ENCODE results near the gene HAVCR2. TPM values are rescaled to one million over a fixed set of nuclear protein-coding genes. Genes with fewer than 3 reads are reported as not detected.
"Not testable (repeated sequence)": the region's sequence is repeated elsewhere in the genome, so short reads cannot be mapped to it uniquely, and the experiment has no call there.

Gene HAVCR2
- total RNA-seq, 1 experiment from 2014 or later, result 0.31 TPM

- H3K4me3 ChIP-seq (ENCODE audit: insufficient read depth, low read depth, low read length), result no peak overlapping the region
- no peaks in the 10 kb centered on the region for H3K27me3 ChIP-seq (ENCODE audit: control insufficient read depth, insufficient read depth, low read length)
- no peak for DNase-seq
- H3K36me3 ChIP-seq (replicated peaks; ENCODE audit: control insufficient read depth, insufficient read depth, low read length), result no peaks in the 10 kb centered on the region
These were observed 41.8 kb downstream of the HAVCR2 start for GRCh38 chr5:157067005-157067404.

DNA sequence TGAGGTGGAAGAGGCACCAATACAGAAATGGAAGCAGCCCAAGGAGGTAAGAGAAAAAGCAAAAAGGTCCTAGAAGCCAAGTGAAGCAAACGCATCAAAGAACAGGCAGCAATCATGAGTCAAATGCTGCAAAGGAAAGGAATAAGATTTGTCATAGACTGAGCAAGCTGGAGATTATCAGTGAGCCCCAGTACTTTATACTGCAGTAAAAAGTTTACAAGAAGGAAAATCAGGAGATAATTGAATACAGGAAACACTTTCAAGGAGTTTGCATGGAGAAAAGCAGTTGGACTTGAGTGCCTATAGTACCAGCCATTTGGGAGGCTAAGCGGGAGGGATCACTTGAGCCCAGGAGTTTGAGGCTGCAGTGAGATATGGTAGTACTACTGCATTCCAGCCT, 42.8 kb downstream of the HAVCR2 start:
- Histone ChIP-seq H3K4me3 (ENCODE audit: insufficient read depth, low read depth, low read length) (no peak overlapping the region), H3K27me3 (ENCODE audit: control insufficient read depth, insufficient read depth, low read length) (no peaks in the 10 kb centered on the region), H3K36me3 (replicated peaks; ENCODE audit: control insufficient read depth, insufficient read depth, low read length) (no peaks in the 10 kb centered on the region)
- no peak for DNase-seq

DNA sequence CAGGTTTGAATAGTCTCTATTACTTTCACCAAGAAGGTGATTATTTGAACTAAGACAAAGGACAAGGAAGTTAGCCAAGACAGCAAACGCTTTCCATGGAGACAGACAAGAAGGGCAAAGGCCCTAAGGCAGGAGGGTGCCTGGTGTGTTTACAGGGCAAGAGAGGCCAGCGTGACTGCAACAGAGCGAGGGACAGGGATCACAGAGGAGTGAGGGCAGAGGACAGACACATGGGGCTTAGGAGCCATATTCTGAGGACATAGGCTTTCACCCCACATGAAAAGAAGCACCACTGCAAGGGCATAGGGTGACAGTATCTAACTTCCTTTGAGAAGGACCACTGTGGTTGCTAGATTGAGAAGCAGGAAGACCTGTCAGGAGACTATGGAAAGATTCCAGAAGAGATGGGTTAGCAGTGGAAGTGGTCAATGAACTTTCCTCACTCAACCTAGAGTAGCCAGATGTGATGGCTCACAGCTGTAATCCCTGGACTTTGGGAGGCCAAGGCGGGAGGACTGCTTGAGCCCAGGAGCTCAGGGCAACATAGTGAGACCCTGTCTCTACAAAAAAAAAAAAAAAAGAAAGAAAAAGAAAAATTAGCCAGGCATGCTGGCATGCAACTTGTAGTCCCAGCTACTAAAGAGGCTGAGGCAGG, 44.9 kb downstream of the HAVCR2 start:
- Histone ChIP-seq H3K36me3 (replicated peaks; ENCODE audit: control insufficient read depth, insufficient read depth, low read length) (no peaks in the 10 kb centered on the region), H3K27me3 (ENCODE audit: control insufficient read depth, insufficient read depth, low read length) (no peaks in the 10 kb centered on the region), H3K4me3 (ENCODE audit: insufficient read depth, low read depth, low read length) (no peak overlapping the region)
- no peak for DNase-seq

- Histone ChIP-seq H3K36me3 (replicated peaks; ENCODE audit: control insufficient read depth, insufficient read depth, low read length) (no peaks in the 10 kb centered on the region), H3K27me3 (ENCODE audit: control insufficient read depth, insufficient read depth, low read length) (no peaks in the 10 kb centered on the region), H3K4me3 (ENCODE audit: insufficient read depth, low read depth, low read length) (no peak overlapping the region)
- DNase-seq, result no peak
These were observed 49.0 kb downstream of the HAVCR2 start for GRCh38 chr5:157059891-157060290.

- Histone ChIP-seq H3K36me3 (replicated peaks; ENCODE audit: control insufficient read depth, insufficient read depth, low read length) (no peaks in the 10 kb centered on the region), H3K27me3 (ENCODE audit: control insufficient read depth, insufficient read depth, low read length) (no peaks in the 10 kb centered on the region), H3K4me3 (ENCODE audit: insufficient read depth, low read depth, low read length) (no peak within 1 kb of the TSS)
- no peak for DNase-seq
These were observed 49.7 kb downstream of the HAVCR2 start, which contains the start of gene HAVCR1 for GRCh38 chr5:157059093-157059539. Gene HAVCR1 (minus strand): TSS chr5:157059116. CDS start chr5:157057943, 1,173 bp downstream.

DNA sequence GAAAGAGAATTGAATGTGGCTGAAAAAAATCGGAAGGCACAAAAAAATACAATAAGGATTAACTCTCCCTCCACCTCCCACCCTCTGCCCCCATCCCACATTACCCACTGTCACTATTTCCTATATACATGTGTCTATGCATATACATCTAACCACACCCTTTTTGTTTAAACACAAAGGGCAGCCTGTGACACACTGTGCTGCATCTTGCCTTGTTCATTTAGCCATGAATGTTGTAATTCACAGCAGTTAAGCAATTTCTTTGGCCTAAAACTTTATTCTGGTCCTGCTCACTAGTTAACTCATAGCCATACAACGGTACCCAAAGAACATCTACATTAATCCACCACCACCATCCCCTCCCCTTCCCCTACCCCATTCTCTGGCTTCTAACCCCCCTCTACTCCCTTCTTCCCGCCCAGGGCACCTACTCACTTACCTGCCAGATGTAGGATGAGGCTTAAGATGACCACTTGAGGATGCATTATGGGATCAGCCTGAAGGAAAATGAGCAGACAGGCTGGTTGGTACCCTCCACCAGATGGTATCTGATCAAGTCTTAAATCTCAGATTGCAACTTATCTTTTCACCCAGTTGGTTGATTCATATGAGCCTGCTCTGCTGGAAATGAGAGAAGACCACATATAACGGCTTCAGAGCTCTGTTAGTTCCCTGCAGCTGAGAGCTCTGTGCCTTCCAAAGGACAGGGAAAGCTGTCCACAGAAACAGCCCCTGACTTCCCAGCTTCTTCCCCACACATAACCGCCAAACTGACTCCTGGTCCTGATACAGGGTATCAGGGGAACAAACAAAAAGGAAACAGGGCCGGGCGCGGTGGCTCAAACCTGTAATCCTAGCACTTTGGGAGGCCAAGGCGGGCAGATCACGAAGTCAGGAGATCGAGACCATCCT, 51.1 kb downstream of the HAVCR2 start:
- no peaks in the 10 kb centered on the region for H3K27me3 ChIP-seq (ENCODE audit: control insufficient read depth, insufficient read depth, low read length)
- no peak for DNase-seq
- no peaks in the 10 kb centered on the region for H3K36me3 ChIP-seq (replicated peaks; ENCODE audit: control insufficient read depth, insufficient read depth, low read length)
- H3K4me3 ChIP-seq (ENCODE audit: insufficient read depth, low read depth, low read length), result no peak overlapping the region

- H3K4me3 ChIP-seq (ENCODE audit: insufficient read depth, low read depth, low read length); H3K27me3 ChIP-seq (ENCODE audit: control insufficient read depth, insufficient read depth, low read length); H3K36me3 ChIP-seq (replicated peaks; ENCODE audit: control insufficient read depth, insufficient read depth, low read length); DNase-seq: not testable (repeated sequence)
These were observed 52.0 kb downstream of the HAVCR2 start for GRCh38 chr5:157056848-157057247.

GRCh38 chr5:157051604-157052245, 57.1 kb downstream of the HAVCR2 start:
- no peaks in the 10 kb centered on the region for H3K27me3 ChIP-seq (ENCODE audit: control insufficient read depth, insufficient read depth, low read length)
- no peak for DNase-seq
- H3K4me3 ChIP-seq (ENCODE audit: insufficient read depth, low read depth, low read length), result no peak overlapping the region
- no peaks in the 10 kb centered on the region for H3K36me3 ChIP-seq (replicated peaks; ENCODE audit: control insufficient read depth, insufficient read depth, low read length)

- no peaks in the 10 kb centered on the region for H3K27me3 ChIP-seq (ENCODE audit: control insufficient read depth, insufficient read depth, low read length)
- no peak for DNase-seq
- H3K4me3 ChIP-seq (ENCODE audit: insufficient read depth, low read depth, low read length), result no peak overlapping the region
These were observed 58.8 kb downstream of the HAVCR2 start for GRCh38 chr5:157050050-157050449.

GRCh38 chr5:157049605-157050004, 59.2 kb downstream of the HAVCR2 start:
- no peaks in the 10 kb centered on the region for H3K27me3 ChIP-seq (ENCODE audit: control insufficient read depth, insufficient read depth, low read length)
- H3K4me3 ChIP-seq (ENCODE audit: insufficient read depth, low read depth, low read length), result no peak overlapping the region
- peak; percentile 37 for DNase-seq
- H3K36me3 ChIP-seq (replicated peaks; ENCODE audit: control insufficient read depth, insufficient read depth, low read length), result no peaks in the 10 kb centered on the region

More at GRCh38 chr5:157050050-157050449, 58.8 kb downstream of the HAVCR2 start:
- H3K36me3 ChIP-seq (replicated peaks; ENCODE audit: control insufficient read depth, insufficient read depth, low read length), result no peaks in the 10 kb centered on the region

DNA sequence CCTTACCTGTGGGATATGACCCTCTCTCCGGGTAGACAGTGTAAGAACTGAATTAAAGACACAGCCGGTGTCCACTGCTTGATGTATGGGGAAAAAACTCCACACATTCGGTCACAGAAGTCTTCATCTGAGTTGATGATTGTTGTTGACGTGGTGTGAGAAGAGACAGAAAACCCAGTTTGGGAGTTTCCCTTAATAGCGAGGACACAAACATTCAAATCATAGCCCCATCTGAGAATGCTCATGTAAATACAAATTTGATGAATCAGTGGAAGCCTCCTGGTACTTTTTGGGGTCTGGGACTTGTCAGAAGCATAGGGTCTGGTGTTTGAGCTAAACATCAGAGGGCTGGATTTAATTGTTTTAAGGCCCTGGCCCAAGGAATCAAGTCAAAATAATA, 60.9 kb downstream of the HAVCR2 start:
- no peaks in the 10 kb centered on the region for H3K36me3 ChIP-seq (replicated peaks; ENCODE audit: control insufficient read depth, insufficient read depth, low read length)
- H3K4me3 ChIP-seq (ENCODE audit: insufficient read depth, low read depth, low read length), result no peak overlapping the region
- no peaks in the 10 kb centered on the region for H3K27me3 ChIP-seq (ENCODE audit: control insufficient read depth, insufficient read depth, low read length)
- no peak for DNase-seq

- not testable (repeated sequence) for H3K27me3 ChIP-seq (ENCODE audit: control insufficient read depth, insufficient read depth, low read length); H3K36me3 ChIP-seq (replicated peaks; ENCODE audit: control insufficient read depth, insufficient read depth, low read length); H3K4me3 ChIP-seq (ENCODE audit: insufficient read depth, low read depth, low read length); DNase-seq
These were observed 61.8 kb downstream of the HAVCR2 start for GRCh38 chr5:157047016-157047415.

GRCh38 chr5:157046041-157046440, 62.8 kb downstream of the HAVCR2 start:
- H3K36me3 ChIP-seq (replicated peaks; ENCODE audit: control insufficient read depth, insufficient read depth, low read length), result no peaks in the 10 kb centered on the region

GRCh38 chr5:157045601-157046000, 63.2 kb downstream of the HAVCR2 start:
- Histone ChIP-seq H3K4me3 (ENCODE audit: insufficient read depth, low read depth, low read length) (no peak overlapping the region), H3K27me3 (ENCODE audit: control insufficient read depth, insufficient read depth, low read length) (no peaks in the 10 kb centered on the region), H3K36me3 (replicated peaks; ENCODE audit: control insufficient read depth, insufficient read depth, low read length) (no peaks in the 10 kb centered on the region)
- DNase-seq, result no peak

More at GRCh38 chr5:157046041-157046440, 62.8 kb downstream of the HAVCR2 start:
- DNase-seq, result no peak
- no peaks in the 10 kb centered on the region for H3K27me3 ChIP-seq (ENCODE audit: control insufficient read depth, insufficient read depth, low read length)
- H3K4me3 ChIP-seq (ENCODE audit: insufficient read depth, low read depth, low read length), result no peak overlapping the region
